ENCODE data around the gene CDC6. TPM values are rescaled to one million over a fixed set of nuclear protein-coding genes. Genes with fewer than 3 reads are reported as not detected.

CDC6 gene
- total RNA-seq, 1 donor from 2014 or later: 2.3 TPM

DNA sequence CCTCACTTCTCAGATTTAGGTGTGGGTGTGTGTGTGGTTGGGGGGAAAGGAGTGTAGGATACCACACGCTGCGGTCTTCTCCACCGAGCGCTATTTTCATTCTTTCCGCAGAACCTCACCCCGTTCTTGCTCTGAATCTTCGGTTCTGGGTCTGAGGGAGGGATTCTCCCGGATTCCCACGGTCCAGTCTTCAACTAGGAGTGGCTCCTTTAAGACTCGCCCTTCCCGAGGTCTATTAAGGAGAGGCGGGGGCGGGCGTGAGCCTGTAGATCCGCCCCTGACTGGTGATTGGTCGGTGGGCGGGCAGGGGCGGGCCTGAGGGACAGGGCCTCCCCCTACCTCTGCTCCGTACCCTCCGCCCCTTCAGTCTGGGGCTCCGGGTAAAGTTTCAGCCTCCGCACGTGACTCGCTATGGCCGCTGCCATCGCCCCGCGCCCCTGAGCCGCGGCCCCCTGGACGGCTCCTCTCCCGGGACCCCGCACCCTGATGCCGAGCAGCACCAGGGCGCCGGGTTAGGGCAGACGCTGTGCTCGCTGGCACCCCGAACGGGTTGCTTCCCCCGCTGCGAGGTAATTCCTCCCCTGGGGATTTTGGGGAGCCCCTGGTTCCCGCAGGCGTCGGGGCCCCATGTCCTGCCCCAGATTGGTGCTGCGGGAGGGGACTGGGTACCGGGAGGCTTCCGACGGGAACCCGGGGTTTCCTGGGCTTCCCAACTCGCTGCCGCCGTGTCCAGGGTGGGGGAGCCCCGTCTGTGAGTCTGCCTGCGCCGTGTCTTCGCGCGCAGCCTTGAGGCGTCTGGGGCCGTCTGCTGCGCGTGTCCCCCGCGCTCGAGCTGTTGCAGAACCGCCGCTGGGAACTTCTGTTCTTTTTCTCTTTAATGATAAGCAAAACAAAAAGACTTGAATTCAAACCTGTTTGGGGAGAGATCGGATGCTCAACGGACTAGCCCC, 30.5 kb downstream of the CDC6 start:
- Histone ChIP-seq H3K27ac (peak overlapping the region; percentile 96), H3K4me1 (peaks cover 89% of the 10 kb centered on the region), H3K36me3 (no peaks in the 10 kb centered on the region), H3K4me3 (peak overlapping the region; percentile 99), H3K27me3 (ENCODE audit: low read depth) (no peaks in the 10 kb centered on the region), H3K9me3 (no peaks in the 10 kb centered on the region)
- ATAC-seq: peak; percentile 91 to 93
- intact Hi-C loops (cut with DNase I): no loop called here
- TF ChIP-seq, protein P1, sequence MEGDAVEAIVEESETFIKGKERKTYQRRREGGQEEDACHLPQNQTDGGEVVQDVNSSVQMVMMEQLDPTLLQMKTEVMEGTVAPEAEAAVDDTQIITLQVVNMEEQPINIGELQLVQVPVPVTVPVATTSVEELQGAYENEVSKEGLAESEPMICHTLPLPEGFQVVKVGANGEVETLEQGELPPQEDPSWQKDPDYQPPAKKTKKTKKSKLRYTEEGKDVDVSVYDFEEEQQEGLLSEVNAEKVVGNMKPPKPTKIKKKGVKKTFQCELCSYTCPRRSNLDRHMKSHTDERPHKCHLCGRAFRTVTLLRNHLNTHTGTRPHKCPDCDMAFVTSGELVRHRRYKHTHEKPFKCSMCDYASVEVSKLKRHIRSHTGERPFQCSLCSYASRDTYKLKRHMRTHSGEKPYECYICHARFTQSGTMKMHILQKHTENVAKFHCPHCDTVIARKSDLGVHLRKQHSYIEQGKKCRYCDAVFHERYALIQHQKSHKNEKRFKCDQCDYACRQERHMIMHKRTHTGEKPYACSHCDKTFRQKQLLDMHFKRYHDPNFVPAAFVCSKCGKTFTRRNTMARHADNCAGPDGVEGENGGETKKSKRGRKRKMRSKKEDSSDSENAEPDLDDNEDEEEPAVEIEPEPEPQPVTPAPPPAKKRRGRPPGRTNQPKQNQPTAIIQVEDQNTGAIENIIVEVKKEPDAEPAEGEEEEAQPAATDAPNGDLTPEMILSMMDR (IDR thresholded peaks at IDR 0.05): no peak
- peak; percentile 96 for DNase-seq

DNA sequence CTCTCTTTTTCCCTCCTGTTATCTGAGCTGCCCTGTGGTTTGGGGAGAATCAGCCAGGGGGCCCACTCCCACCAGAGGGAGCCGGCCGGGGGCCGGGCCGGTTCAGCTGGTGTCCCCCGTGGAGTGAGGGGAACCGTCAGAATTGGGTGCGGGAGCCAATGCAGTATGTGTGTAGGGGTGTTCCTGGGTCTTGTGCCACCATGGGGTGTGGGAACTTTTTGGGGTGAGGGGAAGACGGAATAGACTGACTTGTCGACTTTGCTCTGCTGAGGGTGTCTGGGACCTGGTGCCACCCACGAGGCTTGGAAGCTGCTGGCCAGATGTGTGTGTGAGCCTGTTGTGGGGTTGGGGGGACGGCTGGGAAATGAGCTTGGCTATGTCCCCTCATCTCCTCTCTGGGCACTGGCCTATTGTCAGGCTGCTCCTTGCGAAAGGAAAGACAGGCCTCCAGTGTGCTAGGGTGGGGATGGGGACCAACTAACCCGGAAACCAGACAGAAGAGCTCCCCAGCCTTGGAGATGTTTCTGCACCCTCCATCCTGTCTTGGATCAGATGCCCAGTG, 31.2 kb downstream of the CDC6 start:
- Histone ChIP-seq H3K27me3 (ENCODE audit: low read depth) (no peaks in the 10 kb centered on the region), H3K9me3 (no peaks in the 10 kb centered on the region), H3K27ac (peak overlapping the region; percentile 96), H3K36me3 (no peaks in the 10 kb centered on the region), H3K4me1 (peaks cover 89% of the 10 kb centered on the region), H3K4me3 (peak overlapping the region; percentile 99)
- no peak for ATAC-seq
- peak; percentile 49 for DNase-seq
- TF ChIP-seq, protein P1 (IDR thresholded peaks at IDR 0.05): no peak
- intact Hi-C loops (cut with DNase I): no loop called here

DNA sequence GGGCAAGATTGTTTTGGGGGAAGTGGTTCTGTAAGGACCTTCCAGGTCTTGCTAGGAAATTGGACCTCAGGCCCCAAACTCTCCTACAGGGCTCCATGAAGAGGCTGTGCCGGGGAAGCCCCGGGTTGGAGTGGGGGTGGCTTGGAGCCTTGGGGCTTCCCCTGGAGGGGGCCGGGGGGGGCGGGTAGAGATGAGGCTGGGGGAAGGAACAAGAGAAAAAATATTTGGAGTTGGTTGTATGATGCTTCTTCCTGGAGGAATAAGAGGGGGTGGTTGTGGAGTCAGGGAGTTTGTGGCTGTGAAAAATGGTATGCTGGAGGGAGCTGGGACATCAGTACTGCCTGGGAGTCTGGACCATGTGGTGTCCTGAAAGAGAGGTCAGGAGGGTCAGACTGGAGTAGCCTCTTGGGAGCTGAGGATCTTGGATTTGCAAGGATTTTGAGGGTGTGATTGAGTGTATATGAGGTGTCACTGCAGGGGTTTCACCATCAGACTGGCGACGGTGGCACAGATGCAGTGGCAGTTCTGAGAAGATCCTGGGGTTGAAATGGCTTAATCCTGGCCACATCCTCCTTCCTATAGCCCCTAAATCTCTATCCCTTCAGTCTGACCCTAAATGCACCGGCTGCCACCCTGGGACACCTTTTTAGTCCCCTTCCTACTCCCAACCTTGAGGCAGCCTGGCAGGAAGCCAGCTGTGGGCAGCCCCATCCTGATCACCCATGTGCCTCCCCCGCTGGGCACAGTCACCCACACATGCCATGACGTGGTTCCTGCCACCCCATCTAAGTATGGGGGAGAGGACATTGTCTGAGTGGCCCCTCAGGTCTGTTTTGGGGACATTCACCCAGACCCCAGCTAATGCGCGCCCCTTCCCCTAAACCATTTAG, 32.2 kb downstream of the CDC6 start:
- Histone ChIP-seq H3K36me3 (no peaks in the 10 kb centered on the region), H3K27me3 (ENCODE audit: low read depth) (no peaks in the 10 kb centered on the region), H3K27ac (peak overlapping the region; percentile 96), H3K9me3 (no peaks in the 10 kb centered on the region), H3K4me1 (peaks cover 89% of the 10 kb centered on the region), H3K4me3 (peak overlapping the region; percentile 99)
- ATAC-seq (no peak), DNase-seq (peak; percentile 77)
- TF ChIP-seq, protein P1 (IDR thresholded peaks at IDR 0.05): no peak
- intact Hi-C loops (cut with DNase I): no loop called here

DNA sequence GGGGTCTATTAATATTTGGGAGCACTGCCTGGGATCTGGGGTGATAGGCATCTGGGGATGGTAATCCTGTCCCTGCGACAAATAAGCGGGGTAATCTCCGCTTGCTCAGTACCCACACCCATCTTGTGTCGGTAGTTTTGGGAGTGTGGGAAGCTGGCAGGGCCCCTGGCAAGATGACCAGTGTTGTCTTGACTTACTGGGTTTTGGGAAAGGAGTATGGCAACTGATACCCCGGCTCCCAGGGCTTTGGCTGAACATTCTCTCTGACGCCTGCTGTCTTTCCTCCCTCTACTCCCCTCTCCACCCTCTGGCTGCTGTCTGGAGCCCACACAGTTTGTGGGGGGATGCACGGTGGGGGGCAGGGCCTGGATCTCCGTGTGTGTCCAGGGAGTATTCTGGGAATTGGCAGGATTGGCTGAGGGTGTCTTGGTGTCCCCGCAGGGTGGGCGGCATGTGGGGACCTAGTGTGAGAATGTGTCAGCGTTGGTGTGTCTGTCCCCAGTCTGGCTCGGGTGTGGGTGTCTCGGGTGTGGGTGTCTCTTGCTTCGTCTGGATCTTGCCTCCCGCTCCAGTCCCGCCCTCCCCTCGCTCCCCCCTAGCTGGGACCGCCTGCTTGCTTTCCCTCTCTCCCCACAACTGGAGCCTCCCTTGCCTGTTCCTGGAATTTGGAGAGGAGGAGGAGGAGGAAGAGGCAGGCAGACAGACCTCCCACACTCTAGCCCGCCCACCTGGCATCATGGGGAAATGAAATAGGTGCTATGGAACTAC, 33.3 kb downstream of the CDC6 start:
- H3K4me1 ChIP-seq: peaks cover 89% of the 10 kb centered on the region
- intact Hi-C loops (cut with DNase I): no loop called here
- peak overlapping the region; percentile 96 for H3K27ac ChIP-seq
- H3K4me3 ChIP-seq: peak overlapping the region; percentile 99
- no peaks in the 10 kb centered on the region for H3K9me3 ChIP-seq
- TF ChIP-seq, protein P1 (IDR thresholded peaks at IDR 0.05): no peak
- ATAC-seq: peak in 1 of 2 donors; percentile 1
- H3K36me3 ChIP-seq: no peaks in the 10 kb centered on the region
- H3K27me3 ChIP-seq (ENCODE audit: low read depth): no peaks in the 10 kb centered on the region
- DNase-seq: peak; percentile 72
